ENCODE results near the gene LY86.
"Not testable (repeated sequence)": the region's sequence is repeated elsewhere in the genome, so short reads cannot be mapped to it uniquely, and the experiment has no call there.

GRCh38 chr6:6613103-6613718, 24.7 kb downstream of the LY86 start:
- TF ChIP-seq POLR2A, CTCF (IDR thresholded peaks at IDR 0.05): not testable (repeated sequence)
